Measurements from ENCODE around the gene HOXB7.
A peak's percentile ranks its signal among the peaks of the same experiment; 100 is the strongest.

The HOXB7 gene

DNA sequence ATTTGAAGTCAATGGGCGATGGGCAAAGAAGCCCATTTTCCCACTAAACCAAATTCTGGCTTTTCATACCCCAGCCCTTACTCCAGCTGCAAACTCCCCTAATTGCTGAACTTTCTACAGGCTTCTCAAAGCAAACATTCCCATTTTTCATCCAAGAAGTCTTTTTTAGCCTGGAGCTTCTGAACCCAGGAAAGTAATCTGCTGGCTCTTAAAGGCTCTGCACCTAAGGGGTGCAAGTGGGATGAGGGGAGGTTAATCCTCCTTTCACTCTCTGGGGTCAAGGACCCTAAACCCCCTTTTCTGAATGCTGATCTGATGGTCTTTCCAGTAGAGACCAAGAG lies 2.4 kb downstream of the HOXB7 start:
- DNase-seq = no peak

DNA sequence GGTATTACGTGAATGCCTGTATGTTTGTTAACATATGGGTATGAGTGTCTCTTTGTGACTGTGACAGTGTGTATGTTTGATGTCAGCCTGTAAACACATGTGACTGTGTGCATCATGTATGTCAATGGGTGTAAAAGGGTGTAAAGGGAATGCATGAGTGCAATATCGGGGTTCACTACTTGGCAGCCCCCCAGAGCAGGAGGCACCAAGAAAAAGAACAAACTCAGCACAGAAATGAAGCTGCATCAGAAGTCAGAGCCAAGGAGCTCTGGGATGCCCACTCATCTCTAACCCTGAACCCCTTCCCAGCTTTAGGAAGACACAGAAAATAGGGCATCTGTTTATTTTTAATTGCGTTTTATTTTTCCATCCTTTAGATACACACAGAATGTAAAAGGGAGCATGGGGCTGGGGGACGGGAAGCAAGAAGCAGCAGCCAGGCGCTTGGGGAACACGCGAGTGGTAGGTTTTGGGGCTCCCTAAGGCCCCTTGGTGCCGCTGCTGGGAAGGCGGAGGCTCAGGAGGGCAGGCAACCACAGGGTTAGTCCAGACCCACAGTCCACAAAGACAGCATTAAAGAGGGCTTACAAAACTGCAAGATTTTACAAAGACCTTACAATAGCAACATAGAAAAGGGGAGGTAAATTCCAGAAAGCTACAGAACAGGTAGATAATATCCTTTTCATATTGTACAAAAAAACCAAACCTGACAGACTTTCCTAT lies 3.8 kb downstream of the HOXB7 start:
- no peak for DNase-seq

DNA sequence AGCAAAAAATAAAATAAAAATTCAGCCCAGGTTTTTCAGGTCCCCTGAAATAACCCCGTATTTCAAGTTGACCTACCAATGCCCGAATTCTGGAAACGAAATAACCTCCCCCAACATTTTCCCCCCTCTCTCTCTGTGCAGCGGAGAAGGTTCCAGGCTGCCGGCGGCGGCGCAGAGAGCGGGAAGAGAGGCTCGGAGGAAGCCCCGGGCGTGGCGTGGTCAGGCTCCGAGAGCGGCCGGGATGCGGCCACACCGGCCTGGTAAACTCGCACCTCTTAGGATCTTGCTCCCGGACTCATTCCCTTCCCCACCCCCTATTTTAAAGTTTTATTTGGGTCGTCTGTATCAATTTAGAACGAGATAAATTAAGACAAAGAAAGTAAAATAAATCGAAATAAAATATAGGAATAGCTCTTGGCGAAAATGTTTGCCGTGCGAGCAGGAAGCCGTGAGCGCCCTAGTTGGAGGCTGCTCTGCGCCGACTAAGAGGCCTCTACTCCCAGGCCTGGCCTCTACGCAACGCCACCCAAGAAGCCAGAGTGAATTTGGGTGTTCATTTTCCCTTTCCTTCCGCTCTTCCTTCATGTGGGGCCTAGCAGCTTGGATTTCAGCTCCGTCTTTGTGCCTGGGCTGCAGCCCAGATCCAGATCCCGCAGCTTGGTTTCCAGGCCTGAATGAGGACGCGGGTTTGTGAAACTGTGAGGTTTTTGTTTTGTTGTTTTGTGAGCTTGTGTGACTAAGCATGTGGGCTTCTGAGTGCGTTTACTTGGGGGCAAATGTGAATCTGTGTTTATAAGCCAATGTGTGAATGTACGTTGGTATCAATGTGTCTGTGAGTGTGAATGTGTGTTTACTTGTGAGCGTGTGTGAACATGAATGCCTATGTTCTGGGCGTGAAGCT lies 4.6 kb downstream of the HOXB7 start:
- DNase-seq = no peak

DNA sequence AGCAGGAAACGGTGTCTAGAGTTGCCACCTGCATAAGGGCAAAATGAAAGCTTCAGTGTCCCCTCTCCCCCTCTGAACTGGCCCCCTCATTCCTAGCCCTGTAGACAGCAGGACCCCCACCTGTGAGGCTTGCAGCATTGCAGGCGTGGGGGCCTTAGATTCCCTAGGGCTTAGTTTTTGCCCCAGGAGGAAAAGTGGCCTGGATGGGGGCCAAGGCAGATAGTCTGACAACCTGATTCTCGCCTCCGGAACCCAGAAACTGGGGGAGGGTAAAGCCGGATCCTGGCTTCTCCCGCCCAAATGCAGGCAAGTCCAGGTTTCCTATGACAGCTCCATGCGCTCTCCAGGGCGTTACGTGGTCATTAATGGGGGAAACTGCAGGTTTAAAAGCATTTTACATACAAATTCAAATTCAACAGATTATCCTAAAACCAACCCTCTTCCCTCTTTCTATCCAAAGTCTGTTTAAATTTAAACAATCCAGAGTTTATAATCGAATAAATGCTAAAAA lies 5.4 kb downstream of the HOXB7 start:
- DNase-seq = no peak

DNA sequence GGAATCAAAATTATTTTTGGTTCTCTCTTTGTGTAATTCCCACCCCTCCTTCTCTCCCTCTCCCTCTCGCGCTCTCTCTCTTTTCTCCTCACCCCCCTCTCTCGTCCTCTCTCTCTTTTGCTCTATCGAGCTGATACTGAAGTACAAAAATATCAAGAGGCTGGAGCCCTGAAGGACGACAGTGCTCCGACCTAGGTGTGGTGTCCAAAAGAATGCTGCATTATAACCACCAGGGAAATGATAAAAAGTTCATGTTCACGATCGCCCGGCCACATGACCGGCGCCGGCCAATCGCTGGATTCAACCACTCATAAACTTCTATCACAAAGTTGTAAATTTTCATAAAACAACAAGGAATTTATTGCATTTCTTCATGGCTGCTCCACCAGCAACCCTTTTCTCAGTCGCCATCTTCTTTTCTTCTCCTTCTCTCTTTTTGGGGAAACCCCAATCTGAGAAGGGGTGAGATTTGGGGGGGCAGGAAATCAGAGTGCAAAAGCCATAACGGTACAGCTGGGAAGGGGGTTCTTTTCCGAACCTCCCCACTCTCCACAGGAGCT lies 6.0 kb downstream of the HOXB7 start, which contains the start of gene HOXB6:
Gene HOXB6 (minus strand): TSS at position 217 of the 560 bp plus-strand sequence. CDS start 6,836 bp downstream, outside the sequence.
- no peak for DNase-seq

DNA sequence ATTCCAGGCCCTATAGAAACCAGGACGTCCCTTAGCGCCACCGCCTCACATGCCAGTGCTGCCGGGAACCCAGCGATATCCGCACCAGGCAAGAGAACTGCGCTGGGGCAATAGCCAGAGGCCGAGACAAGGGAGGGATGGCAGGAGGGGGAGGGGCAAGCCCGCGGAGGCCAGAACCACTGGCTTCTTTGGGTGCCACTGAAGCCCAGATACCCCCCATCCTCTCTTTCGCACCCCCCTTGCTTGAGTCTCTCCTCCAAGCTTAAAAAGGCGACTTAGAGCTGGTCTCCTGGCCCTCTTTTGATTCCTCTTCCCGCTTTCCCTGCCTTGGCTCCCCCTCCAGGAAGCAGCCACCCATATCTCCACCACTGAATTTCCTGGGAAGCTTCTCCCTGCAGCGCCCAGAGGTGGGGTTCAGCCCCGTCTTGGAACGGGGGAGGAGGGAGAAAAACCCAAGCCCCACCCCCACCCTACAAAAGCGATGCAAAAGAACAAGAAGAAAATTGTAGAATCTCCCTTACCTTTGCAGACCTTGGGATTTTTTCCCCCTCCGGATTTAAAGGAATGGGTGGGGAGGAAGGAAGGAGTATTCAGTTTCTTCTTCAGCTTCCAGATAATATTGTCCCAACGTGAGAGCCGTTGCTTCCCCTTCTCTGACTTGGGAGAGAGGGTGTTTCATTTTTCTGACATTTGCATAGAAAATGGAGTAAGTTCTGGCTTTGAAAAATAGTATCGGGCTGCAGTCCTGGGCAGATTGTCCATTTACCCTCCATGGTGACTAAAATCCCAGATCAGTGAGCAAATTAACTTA lies 6.7 kb downstream of the HOXB7 start:
- DNase-seq = no peak

DNA sequence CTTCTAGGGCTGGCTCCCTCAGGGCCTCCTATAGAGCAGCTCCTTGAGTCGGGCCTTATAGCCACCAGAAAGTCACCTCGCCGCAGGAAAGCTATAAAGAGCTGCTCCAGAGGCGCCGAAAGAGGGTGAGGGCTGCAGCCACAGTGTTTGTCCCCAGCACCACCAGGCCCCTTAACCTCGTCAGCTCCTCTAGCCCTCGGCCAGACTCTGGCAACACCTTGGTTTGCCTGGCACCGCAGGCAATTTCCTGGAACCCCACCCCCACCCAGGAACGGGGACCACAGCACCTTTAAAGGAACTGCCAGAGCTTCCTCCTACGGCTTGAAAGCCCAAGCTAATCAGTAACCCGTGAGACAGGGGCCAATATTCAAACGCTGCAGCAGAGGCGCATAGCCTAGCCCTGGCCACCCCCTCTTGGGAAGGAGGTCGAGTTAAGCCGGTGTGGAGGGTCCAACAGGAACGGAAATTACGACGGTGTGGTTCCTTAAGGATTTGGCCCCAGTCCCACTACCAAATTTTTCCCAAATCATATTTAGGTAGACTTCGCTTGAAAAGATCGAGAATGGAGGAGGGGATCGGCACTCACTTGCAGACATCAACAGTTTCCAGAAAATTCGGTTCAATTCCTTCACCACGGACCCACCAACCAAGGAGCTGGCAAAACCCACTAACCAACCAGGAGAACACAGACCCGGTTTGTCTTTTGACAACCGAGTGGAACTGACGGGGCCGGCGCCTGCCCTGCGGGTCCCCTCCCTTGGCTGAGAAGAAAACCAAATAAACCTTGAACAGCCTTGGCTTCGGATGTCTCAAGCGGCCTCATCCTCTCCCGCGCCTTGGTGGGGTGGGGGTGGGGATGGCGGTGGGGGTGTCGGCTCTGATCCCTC lies 9.0 kb downstream of the HOXB7 start:
- DNase-seq = no peak

DNA sequence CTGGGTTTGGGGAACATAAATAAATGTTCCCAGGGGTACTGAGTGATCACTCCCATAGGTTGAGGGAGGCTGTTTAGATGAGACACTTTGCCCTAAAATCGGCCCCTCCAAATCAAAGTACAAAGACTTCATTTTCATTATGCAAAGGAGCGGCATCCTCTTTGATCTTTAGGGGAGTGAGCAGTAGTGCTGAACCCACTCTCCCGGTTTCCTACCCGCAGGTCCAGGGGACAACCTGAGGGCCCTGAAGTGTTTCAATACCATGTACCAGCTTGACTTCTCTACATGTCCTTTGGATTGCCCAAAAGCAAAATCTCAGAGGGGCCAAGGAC lies 9.6 kb downstream of the HOXB7 start:
- DNase-seq = no peak

DNA sequence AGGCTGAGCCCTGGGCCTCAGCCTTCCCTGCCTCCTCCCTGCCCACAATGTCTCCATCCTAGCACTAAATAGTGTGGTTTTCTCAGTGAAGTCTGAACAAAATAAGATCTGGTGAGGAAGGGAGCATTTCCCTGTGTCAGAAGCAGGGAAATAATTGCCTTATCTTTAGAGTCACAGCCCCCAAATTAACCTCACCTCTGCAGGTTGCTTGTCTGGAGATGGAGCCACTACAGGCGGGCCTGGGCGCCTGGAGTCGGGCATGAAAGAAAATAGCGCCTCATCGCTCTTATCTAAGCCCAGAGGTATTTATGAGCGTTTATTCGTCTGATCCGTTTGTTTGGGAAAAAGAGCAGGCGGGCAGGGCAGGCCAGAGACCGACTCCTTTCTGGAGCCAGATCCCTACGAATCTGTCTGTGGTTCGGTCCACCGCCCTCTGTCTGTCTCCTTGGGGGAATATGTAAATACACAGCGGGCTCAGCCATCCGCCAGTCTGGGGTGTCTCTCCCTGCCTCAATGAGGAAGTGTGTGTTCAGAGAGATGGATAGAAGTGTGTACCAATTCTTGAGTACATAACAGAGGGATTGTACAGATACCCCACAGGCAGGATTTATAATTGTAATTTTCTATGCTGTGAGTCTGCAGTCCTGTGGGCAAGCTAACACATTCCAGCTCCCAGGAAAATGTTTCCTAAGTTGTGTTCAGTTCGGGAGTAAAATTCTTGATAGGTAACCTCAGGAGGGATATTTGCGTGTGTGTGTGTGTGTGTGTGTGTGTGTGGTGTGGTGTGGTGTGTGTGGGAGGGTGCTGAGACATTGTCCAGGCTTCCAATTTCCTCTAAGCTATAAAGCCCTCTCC lies 10.3 kb downstream of the HOXB7 start:
- no peak for DNase-seq

DNA sequence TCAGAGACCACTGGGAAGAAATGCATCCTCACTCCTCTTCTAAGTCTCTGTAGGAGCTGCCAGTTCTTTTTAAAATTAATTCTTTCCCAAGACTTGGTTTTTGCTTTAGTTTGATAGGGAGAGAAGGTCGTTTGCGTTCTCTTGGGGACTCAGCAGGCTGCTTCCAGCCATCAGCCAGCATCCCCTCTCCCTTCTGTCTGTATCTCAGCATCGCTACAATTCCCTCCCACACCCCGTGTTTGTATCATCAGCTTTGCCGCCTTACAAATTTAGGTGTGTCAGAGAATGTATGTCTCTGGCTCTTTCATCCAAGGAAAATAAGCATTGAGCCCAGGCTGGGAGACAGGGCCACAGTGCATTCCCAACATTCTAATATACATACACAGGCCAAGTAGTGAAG lies 11.5 kb downstream of the HOXB7 start:
- DNase-seq = no peak

DNA sequence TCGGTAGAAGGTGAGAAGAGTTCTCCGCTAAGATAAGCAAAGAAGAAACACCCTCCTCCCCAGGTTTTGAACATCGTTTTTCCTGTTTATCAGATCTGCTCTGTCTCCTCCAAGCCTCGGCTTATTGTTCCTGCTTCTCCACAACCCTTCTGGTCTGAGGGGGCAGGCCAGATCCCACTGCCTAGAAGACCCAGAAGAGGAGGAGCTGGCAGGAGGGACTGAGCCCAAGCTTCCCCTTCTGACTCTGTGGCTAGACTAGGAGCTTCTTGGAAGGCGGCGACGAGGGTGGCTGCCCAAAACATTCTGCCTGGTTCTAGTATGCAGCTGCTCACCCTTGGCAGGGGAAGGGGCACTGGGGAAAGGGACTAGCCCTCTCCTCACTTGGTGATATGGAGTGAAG lies 12.1 kb downstream of the HOXB7 start:
- no peak for DNase-seq

DNA sequence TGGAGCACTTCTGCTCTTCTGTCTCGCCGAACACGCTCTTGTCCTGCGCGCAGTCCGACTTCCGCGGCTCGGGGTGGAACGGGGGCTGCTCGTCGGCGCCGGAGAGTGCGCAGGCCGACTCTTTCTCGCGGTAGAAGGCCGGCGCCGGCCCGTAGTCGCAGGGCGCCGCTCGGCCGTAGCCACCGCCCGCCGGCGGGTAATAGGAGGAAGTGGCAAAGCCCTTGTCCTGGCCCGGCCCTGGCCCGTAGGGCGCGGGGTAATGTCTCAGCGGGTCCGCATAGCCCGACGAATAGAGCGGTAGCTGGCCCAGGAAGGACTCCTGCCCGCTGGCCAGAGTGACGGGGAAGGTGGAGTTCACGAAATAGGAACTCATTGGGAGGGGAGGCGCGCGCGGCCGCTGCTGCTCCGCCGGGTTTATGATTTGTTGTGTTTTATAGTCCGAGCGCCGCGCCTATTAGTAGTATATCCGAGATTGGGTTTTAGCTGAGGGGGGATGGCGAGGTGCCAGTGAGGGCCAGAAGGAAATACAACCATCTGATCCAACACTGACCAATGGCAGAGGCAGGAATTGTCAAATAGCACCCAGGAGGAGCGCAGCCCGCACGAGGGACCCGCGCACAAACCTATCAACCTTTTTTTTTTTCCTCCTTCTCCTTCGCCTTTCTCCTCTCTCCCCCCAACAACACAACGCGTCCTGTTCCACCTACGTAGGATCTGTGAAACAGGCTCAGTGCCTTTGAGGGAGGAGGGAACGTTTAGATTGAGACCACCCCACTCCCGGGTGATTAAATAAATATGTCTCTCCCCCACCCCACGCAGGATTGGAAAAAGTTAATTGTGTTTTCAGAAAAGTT lies 12.8 kb downstream of the HOXB7 start:
- DNase-seq = peak; percentile 53

DNA sequence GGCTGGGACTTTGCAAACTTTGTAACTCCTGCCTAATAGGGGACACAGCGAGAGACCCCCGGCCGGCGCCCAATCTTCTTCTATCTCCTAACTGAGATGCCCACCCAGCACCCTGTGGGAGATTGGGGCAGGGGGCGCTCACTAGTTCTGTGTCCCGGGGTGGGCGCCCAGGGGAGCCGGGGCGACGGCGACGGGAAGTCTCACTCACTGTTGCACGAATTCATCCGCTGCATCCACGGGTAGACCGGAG lies 13.4 kb downstream of the HOXB7 start:
- DNase-seq = no peak

DNA sequence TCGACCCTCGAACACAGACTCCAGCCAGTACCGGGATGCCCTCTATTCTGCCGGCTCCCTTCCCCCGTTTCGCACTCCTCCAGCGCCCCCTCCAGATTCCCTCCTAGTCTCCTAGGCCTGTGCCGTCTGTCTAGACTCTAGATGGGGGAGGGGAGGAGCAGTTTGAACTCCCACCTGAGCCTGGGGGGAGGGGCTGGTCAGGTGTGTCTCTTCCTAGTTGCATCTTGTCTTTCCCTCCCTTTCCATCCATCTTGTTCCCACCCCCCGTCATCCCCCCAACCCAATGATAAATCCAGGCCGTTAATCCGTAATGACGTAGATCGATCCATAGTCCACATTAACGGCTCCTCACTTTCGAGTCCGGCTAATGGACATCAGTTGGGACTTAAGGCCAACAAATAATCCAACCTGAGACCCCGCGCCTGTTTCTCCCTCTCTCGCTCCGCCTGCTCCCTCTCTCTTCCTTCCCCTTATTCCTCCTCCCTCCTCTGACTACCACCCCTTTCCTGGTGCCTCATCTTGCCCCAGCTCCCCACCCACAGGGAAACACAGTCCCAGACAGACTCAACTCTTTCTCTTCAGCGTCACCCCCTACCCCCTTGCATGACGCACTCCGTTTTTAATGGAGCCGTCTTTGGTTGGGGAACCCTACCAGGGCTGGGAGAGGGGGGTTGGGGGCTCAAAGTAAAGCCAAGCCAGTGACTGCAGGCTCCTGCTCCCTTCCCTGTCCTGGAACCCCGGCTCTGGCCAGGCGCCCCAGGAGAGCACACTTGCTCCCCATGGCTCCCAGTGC lies 13.9 kb downstream of the HOXB7 start:
- no peak for DNase-seq

DNA sequence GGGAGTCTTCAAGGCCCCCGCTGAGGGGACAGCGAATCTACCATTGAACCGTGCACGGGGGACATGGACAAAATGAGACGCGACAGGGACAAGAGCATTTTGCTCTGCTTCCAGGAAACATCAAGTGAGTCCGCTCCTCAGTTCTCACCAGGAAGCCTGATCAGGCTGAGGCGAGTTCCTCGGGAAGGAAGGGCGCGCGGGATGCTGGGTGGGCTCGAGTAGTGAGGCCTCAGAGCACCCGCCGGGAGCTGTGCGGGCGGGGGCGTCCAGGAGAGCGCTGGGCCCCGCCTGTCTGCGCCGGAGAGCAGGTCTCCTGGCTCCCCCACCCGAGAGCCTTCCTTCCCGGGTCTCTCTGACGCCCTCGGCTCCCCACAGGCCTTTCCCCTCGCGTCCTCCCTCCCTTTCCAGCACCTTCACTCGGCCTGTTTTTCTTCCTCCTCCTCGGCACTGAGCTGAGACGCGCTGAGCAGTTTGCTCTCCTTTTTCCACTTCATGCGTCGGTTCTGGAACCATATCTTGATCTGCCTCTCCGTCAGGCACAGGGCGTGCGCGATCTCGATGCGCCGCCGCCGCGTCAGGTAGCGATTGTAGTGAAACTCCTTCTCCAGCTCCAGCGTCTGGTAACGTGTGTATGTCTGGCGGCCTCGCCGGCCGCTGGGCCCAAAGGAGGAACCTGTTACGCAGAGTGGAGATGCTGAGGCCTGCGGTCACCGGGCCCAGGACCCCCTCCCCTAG lies 14.7 kb downstream of the HOXB7 start:
- peak; percentile 48 for DNase-seq

DNA sequence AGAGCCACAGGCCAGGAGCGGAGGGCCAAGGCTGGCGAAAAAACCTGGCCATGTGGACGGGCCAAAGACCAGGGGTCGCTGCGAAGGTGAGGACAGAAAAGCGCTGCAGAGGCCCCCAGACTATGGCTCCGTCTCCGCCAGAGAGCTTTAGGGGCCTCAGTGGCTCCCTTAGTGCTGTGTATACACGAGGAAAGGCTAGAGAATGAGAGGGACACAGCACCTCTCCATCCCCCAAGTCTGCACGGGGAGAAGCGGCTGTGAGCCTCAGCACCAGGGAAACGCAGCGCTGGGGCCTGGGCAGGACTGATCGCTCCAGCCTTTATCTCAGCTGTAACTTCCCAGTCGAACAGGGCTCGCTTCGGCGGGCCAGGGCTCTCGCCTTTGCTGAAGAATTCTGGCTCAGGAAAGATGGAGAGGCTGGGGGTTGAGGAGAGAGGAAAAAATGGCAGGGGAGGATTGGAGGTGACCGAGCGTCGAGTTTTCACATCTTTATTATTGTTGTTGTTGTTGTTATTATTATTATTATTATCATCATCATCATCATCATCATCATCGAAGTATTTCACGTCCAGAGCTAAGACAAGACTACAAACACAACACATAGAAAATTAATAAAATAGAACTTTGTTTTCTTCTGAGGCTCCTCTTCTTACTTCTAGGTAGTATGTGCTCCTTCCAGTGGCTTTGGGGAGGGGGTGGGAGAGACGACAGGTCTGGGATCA lies 15.4 kb downstream of the HOXB7 start:
- no peak for DNase-seq

DNA sequence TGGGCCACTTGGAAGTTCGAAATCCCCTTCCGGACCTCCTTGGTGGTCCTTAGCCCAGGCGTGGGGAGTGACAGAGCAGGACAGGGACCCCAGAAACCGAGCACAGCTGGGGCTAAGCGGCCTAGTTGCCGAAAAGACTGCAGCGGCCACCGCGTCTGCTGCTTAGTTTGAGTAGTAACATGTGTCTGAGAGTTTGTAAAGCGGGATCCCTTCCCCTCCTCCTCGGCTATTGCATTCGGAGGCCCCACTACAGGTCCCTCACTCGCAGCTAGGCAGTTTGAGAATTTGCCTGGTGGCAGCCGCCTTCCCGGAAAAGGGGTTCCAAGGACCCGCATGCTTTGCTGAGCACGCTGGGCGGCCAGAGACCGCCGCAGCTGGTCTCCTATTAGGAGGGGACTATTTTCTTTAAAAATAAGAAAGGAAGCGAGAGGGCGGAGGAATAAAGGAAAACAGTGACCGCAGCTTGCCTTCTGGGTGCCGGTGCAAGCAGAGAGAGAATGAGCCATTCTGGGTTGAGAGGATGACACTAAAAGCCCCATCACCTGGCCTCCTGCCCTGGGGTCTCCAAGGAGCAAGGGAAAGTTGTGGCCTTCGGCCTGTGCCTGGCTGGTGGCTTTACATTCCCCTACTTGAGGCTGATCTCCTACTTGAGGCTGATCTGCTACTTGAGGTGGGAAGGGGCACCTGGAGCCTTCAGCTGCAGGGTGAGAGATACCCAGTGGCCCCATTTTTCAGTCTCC lies 16.1 kb downstream of the HOXB7 start:
- no peak for DNase-seq
